HG03095 (cell line): ENCODE data around the gene UBE2D3.

Experiments used
- ATAC-seq: cut with Tn5 transposase; IDR thresholded peaks from one replicate; pipeline ENCODE4 v1.9.1; 2021; ENCODE audit warnings: moderate library complexity; ENCODE audit not compliant: unreplicated experiment

Gene UBE2D3

GRCh38 chr4:102792361-102792936 is 34.9 kb downstream of the UBE2D3 start:
- ATAC-seq, result no peak

GRCh38 chr4:102791318-102791835 is 36.0 kb downstream of the UBE2D3 start:
- no peak for ATAC-seq

GRCh38 chr4:102789317-102789717 is 38.0 kb downstream of the UBE2D3 start:
- no peak for ATAC-seq

GRCh38 chr4:102787944-102788343 is 39.4 kb downstream of the UBE2D3 start:
- ATAC-seq, result no peak

- no peak for ATAC-seq
Observed at GRCh38 chr4:102787096-102787881, 40.1 kb downstream of the UBE2D3 start.

- no peak for ATAC-seq
Observed at GRCh38 chr4:102786279-102786678, 41.1 kb downstream of the UBE2D3 start.

- no peak for ATAC-seq
Observed at GRCh38 chr4:102783006-102783405, 44.3 kb downstream of the UBE2D3 start.

- no peak for ATAC-seq
Observed at GRCh38 chr4:102781570-102781969, 45.8 kb downstream of the UBE2D3 start.

GRCh38 chr4:102780476-102781144 is 46.7 kb downstream of the UBE2D3 start:
- no peak for ATAC-seq

GRCh38 chr4:102779204-102779603 is 48.1 kb downstream of the UBE2D3 start:
- no peak for ATAC-seq

- ATAC-seq, result no peak
Observed at GRCh38 chr4:102778720-102779119, 48.6 kb downstream of the UBE2D3 start.

GRCh38 chr4:102775805-102776204 is 51.5 kb downstream of the UBE2D3 start:
- no peak for ATAC-seq

- ATAC-seq, result no peak
Observed at GRCh38 chr4:102774254-102774653, 53.1 kb downstream of the UBE2D3 start.

- ATAC-seq, result no peak
Observed at GRCh38 chr4:102772738-102773340, 54.5 kb downstream of the UBE2D3 start.

- no peak for ATAC-seq
Observed at GRCh38 chr4:102764901-102765300, 62.5 kb downstream of the UBE2D3 start.

GRCh38 chr4:102761906-102762305 is 65.4 kb downstream of the UBE2D3 start:
- no peak for ATAC-seq

- peak; percentile 16 for ATAC-seq
Observed at GRCh38 chr4:102761296-102761701, 66.1 kb downstream of the UBE2D3 start.

GRCh38 chr4:102760645-102761295 is 66.6 kb downstream of the UBE2D3 start, which contains the start of gene MANBA:
Gene MANBA, minus strand, starts transcription at chr4:102760968. Its CDS starts 74 bp downstream, at chr4:102760894.
- peak; percentile 93 for ATAC-seq

- peak; percentile 53 for ATAC-seq
Observed at GRCh38 chr4:102759831-102760644, 67.3 kb downstream of the UBE2D3 start.
